Activated T-cell treated with anti-CD3 and anti-CD28 coated beads for 24 hours (primary cell): ENCODE data around the gene MACROD2.

Source experiments
- DNase-seq: peaks from one replicate; pipeline ENCODE4 v3.0.0-alpha.2; 2020; ENCODE audit warnings: low read depth

The MACROD2 gene

GRCh38 chr20:14820771-14821170, 825.5 kb downstream of the MACROD2 start:
- no peak for DNase-seq

- DNase-seq: no peak
Measured at GRCh38 chr20:14821251-14821650, 825.9 kb downstream of the MACROD2 start.

- DNase-seq: no peak
Measured at GRCh38 chr20:14824996-14825395, 829.7 kb downstream of the MACROD2 start.

GRCh38 chr20:14826543-14827313, 831.4 kb downstream of the MACROD2 start:
- no peak for DNase-seq

GRCh38 chr20:14828459-14828858, 833.1 kb downstream of the MACROD2 start:
- DNase-seq: no peak

GRCh38 chr20:14829906-14830305, 834.6 kb downstream of the MACROD2 start:
- no peak for DNase-seq

GRCh38 chr20:14830466-14830865, 835.1 kb downstream of the MACROD2 start:
- DNase-seq: no peak

- no peak for DNase-seq
Measured at GRCh38 chr20:14830899-14831298, 835.6 kb downstream of the MACROD2 start.

- no peak for DNase-seq
Measured at GRCh38 chr20:14832630-14833029, 837.3 kb downstream of the MACROD2 start.

GRCh38 chr20:14838663-14839628, 843.6 kb downstream of the MACROD2 start:
- DNase-seq: no peak

GRCh38 chr20:14845199-14846160, 850.2 kb downstream of the MACROD2 start:
- no peak for DNase-seq

- DNase-seq: no peak
Measured at GRCh38 chr20:14848806-14849205, 853.5 kb downstream of the MACROD2 start.

GRCh38 chr20:14853079-14853478, 857.8 kb downstream of the MACROD2 start:
- no peak for DNase-seq

GRCh38 chr20:14855171-14855570, 859.9 kb downstream of the MACROD2 start:
- DNase-seq: no peak

- no peak for DNase-seq
Measured at GRCh38 chr20:14859627-14860026, 864.3 kb downstream of the MACROD2 start.

- no peak for DNase-seq
Measured at GRCh38 chr20:14860410-14860814, 865.1 kb downstream of the MACROD2 start.

GRCh38 chr20:14861028-14861699, 865.8 kb downstream of the MACROD2 start:
- no peak for DNase-seq

GRCh38 chr20:14865169-14865568, 869.9 kb downstream of the MACROD2 start:
- no peak for DNase-seq

GRCh38 chr20:14865731-14866130, 870.4 kb downstream of the MACROD2 start:
- no peak for DNase-seq

GRCh38 chr20:14866841-14867514, 871.7 kb downstream of the MACROD2 start:
- no peak for DNase-seq
